GM12878 (cell line): Measurements from ENCODE around the gene ZNF140. TPM values are rescaled to one million over a fixed set of nuclear protein-coding genes. Genes with fewer than 3 reads are reported as not detected.

Experiments used
- EGR1 ChIP-seq, 2 experiments: IDR thresholded peaks; 1 replicate in 1 of 2; 2 replicates in 1 of 2; pipeline ENCODE4 v1.6.1; 2011 to 2012; ENCODE audit warnings: low read depth in 2 of 2, low read length in 2 of 2, borderline replicate concordance in 1 of 2, mild to moderate bottlenecking in 1 of 2, moderate library complexity in 1 of 2
- GABPA ChIP-seq: IDR thresholded peaks from 2 replicates; pipeline ENCODE4 v1.6.1; 2014; ENCODE audit warnings: antibody characterized with exemption, low read depth, mild to moderate bottlenecking, inconsistent platforms
- HDGF ChIP-seq: fragments of 450-650 bp; IDR thresholded peaks from 2 replicates; pipeline ENCODE4 v1.6.1; 2016; ENCODE audit warnings: antibody characterized with exemption
- IKZF1 ChIP-seq: fragments of 450-650 bp; conservative IDR thresholded peaks from 2 replicates; pipeline ENCODE4 v1.6.1; 2017; ENCODE audit warnings: antibody characterized with exemption, mild to moderate bottlenecking
- PAX5 ChIP-seq: IDR thresholded peaks from 2 replicates; pipeline ENCODE4 v1.6.1; 2011; ENCODE audit warnings: low read depth, low read length, borderline replicate concordance
- PML ChIP-seq: IDR thresholded peaks from 2 replicates; pipeline ENCODE4 v1.6.1; 2012; ENCODE audit warnings: low read length, inconsistent platforms
- RAD21 ChIP-seq: IDR thresholded peaks from 2 replicates; pipeline ENCODE4 v1.6.1; 2011; ENCODE audit warnings: mild to moderate bottlenecking, low read depth, low read length, moderate library complexity; ENCODE audit not compliant: insufficient read depth
- SMAD1 ChIP-seq: fragments of 450-650 bp; IDR thresholded peaks from 2 replicates; pipeline ENCODE4 v1.6.1; 2018; ENCODE audit warnings: mild to moderate bottlenecking, low read depth; ENCODE audit not compliant: partially characterized antibody
- STAT3 ChIP-seq: IDR thresholded peaks from 2 replicates; pipeline ENCODE4 v1.6.1; 2011; ENCODE audit warnings: low read depth, low read length, improper control_type of control experiment
- ZBED1 ChIP-seq: IDR thresholded peaks from 2 replicates; pipeline ENCODE4 v1.6.1; 2016; ENCODE audit warnings: borderline replicate concordance
- polyA plus RNA-seq, 11 experiments: library from polyadenylated mRNA; depleted of rRNA in 4 of 11; unstranded in 6 of 11; stranded (reverse) in 5 of 11; fragments of >200 nt; fragmentation: Nextera tagmentation in 4 of 11; fragmentation: Illumina TruSeq in 1 of 11; extraction: Ambion mirVana in 4 of 11; extraction: Trizol in 1 of 11; gene quantifications; 1 replicate in 1 of 11; 2 replicates in 10 of 11; pipeline versions ENCODE4 v1.2.1 to v1.2.3, GENCODE V29; 2011 to 2016; ENCODE audit warnings: inconsistent platforms in 2 of 11, missing spikeins in 2 of 11, low read depth in 1 of 11
- total RNA-seq, 4 experiments: library from RNA; depleted of rRNA in 3 of 4; stranded (reverse); fragments of >200 nt in 3 of 4; fragmentation: Illumina TruSeq in 1 of 4; extraction: Trizol in 1 of 4; gene quantifications; 2 replicates each; pipeline versions ENCODE4 v1.2.1 to v1.2.3, GENCODE V29; 2013 to 2021
- TF ChIP-seq, protein P1 (sequence below): fragments of 450-650 bp; IDR thresholded peaks from 2 replicates; pipeline ENCODE4 v1.6.1; 2016; ENCODE audit warnings: mild to moderate bottlenecking, moderate library complexity, borderline replicate concordance
- TF ChIP-seq, protein P2 (sequence below): fragments of 450-650 bp; IDR thresholded peaks from 2 replicates; pipeline ENCODE4 v1.6.1; 2017; ENCODE audit warnings: low read depth, mild to moderate bottlenecking, moderate library complexity
- TF ChIP-seq, protein P3 (sequence below): fragments of 450-650 bp; formaldehyde crosslinking; IDR thresholded peaks from 2 replicates; pipeline ENCODE4 v1.5.0; 2022; ENCODE audit warnings: mild to moderate bottlenecking, missing genetic modification characterization
- TF ChIP-seq, protein P4 (sequence below): fragments of 450-650 bp; IDR thresholded peaks from 2 replicates; pipeline ENCODE4 v1.6.1; 2018; ENCODE audit warnings: borderline replicate concordance, mild to moderate bottlenecking; ENCODE audit not compliant: partially characterized antibody

Gene ZNF140
- total and polyA plus RNA-seq, 10 of the 15 experiments (the other 5 are each of a cell fraction or from before 2014, with no cell fraction given), result 6.8 to 21.2 (median 14.7) TPM

DNA sequence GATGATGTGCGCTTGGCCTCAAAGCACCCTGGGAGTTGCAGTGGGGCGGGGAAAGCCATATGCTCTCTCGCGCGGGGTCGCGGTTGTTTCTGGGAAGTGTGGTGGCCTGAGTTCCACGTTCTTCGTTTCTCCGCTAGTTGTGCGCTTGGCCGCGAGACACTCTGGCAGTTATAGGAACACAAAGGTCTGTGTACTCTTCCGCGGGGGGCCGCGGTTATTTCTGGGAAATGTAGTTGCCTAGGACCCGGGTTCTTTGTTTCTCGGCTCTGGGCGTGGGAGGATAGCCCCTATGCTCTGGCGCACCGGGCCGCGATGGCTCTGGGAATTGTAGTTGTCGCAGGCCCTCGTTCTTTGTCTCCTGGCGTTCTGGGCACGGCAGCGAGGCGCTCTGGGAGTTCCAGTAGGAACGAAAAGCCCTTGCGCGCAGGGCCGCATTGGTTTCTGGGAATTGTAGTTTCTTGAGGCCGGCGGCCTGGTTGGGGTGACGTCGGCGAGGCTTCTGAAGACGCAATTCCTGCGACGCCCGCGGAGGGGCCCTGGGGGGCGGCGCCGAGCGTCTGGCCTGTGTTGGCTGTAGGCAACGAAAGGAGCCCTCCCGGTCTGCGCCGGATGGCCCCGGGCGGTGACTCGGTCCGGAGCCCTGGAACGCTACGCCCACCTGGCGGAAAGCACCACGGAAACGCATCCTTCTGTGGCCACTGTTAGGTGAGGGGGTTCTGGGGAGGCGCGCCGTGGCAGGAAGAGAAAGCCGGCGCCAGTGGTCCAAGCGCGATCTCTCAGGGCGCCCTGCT, at the start of gene ZNF140 (continued):
- peak; percentile 22; the same call in 1 of the 2 replicates for TF ChIP-seq HDGF
- TF ChIP-seq, protein P1, sequence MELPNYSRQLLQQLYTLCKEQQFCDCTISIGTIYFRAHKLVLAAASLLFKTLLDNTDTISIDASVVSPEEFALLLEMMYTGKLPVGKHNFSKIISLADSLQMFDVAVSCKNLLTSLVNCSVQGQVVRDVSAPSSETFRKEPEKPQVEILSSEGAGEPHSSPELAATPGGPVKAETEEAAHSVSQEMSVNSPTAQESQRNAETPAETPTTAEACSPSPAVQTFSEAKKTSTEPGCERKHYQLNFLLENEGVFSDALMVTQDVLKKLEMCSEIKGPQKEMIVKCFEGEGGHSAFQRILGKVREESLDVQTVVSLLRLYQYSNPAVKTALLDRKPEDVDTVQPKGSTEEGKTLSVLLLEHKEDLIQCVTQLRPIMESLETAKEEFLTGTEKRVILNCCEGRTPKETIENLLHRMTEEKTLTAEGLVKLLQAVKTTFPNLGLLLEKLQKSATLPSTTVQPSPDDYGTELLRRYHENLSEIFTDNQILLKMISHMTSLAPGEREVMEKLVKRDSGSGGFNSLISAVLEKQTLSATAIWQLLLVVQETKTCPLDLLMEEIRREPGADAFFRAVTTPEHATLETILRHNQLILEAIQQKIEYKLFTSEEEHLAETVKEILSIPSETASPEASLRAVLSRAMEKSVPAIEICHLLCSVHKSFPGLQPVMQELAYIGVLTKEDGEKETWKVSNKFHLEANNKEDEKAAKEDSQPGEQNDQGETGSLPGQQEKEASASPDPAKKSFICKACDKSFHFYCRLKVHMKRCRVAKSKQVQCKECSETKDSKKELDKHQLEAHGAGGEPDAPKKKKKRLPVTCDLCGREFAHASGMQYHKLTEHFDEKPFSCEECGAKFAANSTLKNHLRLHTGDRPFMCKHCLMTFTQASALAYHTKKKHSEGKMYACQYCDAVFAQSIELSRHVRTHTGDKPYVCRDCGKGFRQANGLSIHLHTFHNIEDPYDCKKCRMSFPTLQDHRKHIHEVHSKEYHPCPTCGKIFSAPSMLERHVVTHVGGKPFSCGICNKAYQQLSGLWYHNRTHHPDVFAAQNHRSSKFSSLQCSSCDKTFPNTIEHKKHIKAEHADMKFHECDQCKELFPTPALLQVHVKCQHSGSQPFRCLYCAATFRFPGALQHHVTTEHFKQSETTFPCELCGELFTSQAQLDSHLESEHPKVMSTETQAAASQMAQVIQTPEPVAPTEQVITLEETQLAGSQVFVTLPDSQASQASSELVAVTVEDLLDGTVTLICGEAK, result peak; percentile 80; the same call in 1 of the 2 replicates
- TF ChIP-seq ZBED1, result no peak
- TF ChIP-seq, protein P2, sequence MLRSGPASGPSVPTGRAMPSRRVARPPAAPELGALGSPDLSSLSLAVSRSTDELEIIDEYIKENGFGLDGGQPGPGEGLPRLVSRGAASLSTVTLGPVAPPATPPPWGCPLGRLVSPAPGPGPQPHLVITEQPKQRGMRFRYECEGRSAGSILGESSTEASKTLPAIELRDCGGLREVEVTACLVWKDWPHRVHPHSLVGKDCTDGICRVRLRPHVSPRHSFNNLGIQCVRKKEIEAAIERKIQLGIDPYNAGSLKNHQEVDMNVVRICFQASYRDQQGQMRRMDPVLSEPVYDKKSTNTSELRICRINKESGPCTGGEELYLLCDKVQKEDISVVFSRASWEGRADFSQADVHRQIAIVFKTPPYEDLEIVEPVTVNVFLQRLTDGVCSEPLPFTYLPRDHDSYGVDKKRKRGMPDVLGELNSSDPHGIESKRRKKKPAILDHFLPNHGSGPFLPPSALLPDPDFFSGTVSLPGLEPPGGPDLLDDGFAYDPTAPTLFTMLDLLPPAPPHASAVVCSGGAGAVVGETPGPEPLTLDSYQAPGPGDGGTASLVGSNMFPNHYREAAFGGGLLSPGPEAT, result peak; percentile 48; the same call in 1 of the 2 replicates
- peak; percentile 34; the same call in 1 of the 2 replicates for TF ChIP-seq PAX5
- peak in 1 of 2 experiments; percentile 68; a peak in 1 of 3 replicates for TF ChIP-seq EGR1 (IDR thresholded peaks at IDR 0.05; ENCODE audit: borderline replicate concordance in 1 of 2, low read depth in 2 of 2, low read length in 2 of 2)
- peak; percentile 41 for TF ChIP-seq RAD21
- peak; percentile 69 for TF ChIP-seq GABPA
- TF ChIP-seq STAT3, result no peak
- TF ChIP-seq IKZF1, result peak; percentile 99
- TF ChIP-seq, protein P3, sequence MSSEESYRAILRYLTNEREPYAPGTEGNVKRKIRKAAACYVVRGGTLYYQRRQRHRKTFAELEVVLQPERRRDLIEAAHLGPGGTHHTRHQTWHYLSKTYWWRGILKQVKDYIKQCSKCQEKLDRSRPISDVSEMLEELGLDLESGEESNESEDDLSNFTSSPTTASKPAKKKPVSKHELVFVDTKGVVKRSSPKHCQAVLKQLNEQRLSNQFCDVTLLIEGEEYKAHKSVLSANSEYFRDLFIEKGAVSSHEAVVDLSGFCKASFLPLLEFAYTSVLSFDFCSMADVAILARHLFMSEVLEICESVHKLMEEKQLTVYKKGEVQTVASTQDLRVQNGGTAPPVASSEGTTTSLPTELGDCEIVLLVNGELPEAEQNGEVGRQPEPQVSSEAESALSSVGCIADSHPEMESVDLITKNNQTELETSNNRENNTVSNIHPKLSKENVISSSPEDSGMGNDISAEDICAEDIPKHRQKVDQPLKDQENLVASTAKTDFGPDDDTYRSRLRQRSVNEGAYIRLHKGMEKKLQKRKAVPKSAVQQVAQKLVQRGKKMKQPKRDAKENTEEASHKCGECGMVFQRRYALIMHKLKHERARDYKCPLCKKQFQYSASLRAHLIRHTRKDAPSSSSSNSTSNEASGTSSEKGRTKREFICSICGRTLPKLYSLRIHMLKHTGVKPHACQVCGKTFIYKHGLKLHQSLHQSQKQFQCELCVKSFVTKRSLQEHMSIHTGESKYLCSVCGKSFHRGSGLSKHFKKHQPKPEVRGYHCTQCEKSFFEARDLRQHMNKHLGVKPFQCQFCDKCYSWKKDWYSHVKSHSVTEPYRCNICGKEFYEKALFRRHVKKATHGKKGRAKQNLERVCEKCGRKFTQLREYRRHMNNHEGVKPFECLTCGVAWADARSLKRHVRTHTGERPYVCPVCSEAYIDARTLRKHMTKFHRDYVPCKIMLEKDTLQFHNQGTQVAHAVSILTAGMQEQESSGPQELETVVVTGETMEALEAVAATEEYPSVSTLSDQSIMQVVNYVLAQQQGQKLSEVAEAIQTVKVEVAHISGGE, result peak; percentile 57
- TF ChIP-seq, protein P4, sequence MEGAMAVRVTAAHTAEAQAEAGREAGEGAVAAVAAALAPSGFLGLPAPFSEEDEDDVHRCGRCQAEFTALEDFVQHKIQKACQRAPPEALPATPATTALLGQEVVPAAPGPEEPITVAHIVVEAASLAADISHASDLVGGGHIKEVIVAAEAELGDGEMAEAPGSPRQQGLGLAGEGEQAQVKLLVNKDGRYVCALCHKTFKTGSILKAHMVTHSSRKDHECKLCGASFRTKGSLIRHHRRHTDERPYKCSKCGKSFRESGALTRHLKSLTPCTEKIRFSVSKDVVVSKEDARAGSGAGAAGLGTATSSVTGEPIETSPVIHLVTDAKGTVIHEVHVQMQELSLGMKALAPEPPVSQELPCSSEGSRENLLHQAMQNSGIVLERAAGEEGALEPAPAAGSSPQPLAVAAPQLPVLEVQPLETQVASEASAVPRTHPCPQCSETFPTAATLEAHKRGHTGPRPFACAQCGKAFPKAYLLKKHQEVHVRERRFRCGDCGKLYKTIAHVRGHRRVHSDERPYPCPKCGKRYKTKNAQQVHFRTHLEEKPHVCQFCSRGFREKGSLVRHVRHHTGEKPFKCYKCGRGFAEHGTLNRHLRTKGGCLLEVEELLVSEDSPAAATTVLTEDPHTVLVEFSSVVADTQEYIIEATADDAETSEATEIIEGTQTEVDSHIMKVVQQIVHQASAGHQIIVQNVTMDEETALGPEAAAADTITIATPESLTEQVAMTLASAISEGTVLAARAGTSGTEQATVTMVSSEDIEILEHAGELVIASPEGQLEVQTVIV, result peak; percentile 8
- TF ChIP-seq PML, result peak; percentile 52
- peak; percentile 29 for TF ChIP-seq SMAD1
